Endothelial cell of umbilical vein (primary cell): ENCODE results near the gene AIRE.

Source experiments
- CTCF ChIP-seq, 2 donors: IDR thresholded peaks; 1 replicate in 1 of 2; 2 replicates in 1 of 2; pipeline ENCODE4 v1.5.1; 2011; ENCODE audit warnings: low read length in 2 of 2, mild to moderate bottlenecking in 2 of 2, moderate library complexity in 2 of 2, control low read depth in 1 of 2, inconsistent platforms in 1 of 2, low read depth in 1 of 2; ENCODE audit not compliant: insufficient read depth in 1 of 2; ENCODE audit errors: extremely low read depth in 1 of 2
- EZH2 ChIP-seq: IDR thresholded peaks from 2 replicates; pipeline ENCODE4 v1.6.1; 2012; ENCODE audit warnings: borderline replicate concordance, low read depth, mild to moderate bottlenecking, moderate library complexity, low read length, inconsistent platforms; ENCODE audit not compliant: severe bottlenecking
- JUN ChIP-seq: IDR thresholded peaks from 2 replicates; pipeline ENCODE4 v1.6.1; 2011; ENCODE audit warnings: borderline replicate concordance, low read depth; ENCODE audit not compliant: insufficient read length, insufficient read depth
- MAX ChIP-seq: IDR thresholded peaks from 2 replicates; pipeline ENCODE4 v1.6.1; 2011; ENCODE audit not compliant: insufficient read depth, insufficient read length
- MYC ChIP-seq: IDR thresholded peaks from one replicate; pipeline ENCODE4 v1.6.1; 2011; ENCODE audit warnings: mild to moderate bottlenecking, low read depth, low read length
- POLR2A ChIP-seq: IDR thresholded peaks from 2 replicates; pipeline ENCODE4 v1.6.1; 2012; ENCODE audit warnings: low read depth, mild to moderate bottlenecking, control low read depth, low read length

- TF ChIP-seq CTCF (IDR thresholded peaks at IDR 0.05; ENCODE audit: extremely low read depth in 1 of 2, insufficient read depth in 1 of 2, low read depth in 1 of 2, low read length in 2 of 2) (no peak), MYC (no peak), MAX (no peak), POLR2A (no peak), JUN (no peak), EZH2 (no peak)
Observed at GRCh38 chr21:44267655-44268142, 18.0 kb upstream of the AIRE start.
